ENCODE results near the gene SLC35B3. TPM values are rescaled to one million over a fixed set of nuclear protein-coding genes. Genes with fewer than 3 reads are reported as not detected.

The SLC35B3 gene
- total RNA-seq, 1 experiment from 2014 or later: 8.6 TPM

DNA sequence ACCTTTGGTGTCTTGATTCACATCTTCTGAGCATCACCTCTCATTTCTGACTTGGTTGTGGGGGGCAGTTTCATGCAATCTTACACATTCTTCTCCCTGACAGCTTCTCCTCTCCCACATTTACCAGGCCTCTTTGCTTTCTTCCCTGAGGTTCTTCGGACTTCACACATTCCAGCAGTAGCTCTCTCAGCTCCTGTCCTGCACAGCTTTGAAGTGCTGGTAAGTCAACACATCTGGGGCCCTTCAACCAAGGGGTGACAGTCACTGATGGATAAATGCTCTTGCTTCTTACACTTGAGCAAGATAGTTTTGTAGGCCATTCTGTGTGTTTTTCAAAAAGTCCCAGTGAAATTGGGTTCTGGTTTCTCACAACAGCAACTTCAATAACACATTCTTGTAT, 2.5 kb upstream of the SLC35B3 start:
- Histone ChIP-seq H3K27me3 (ENCODE audit: insufficient read depth, low read length) (no peaks in the 10 kb centered on the region), H2AFZ (ENCODE audit: low read depth, low read length, poor library complexity, severe bottlenecking) (no peak overlapping the region), H3K9me3 (ENCODE audit: control insufficient read depth in 1 of 2, insufficient read depth in 1 of 2, low read depth in 1 of 2, low read length in 2 of 2) (no peaks in the 10 kb centered on the region), H4K20me1 (ENCODE audit: insufficient read depth) (no peaks in the 10 kb centered on the region), H3K4me2 (ENCODE audit: low read length) (no peak overlapping the region), H3K9me2 (ENCODE audit: insufficient read depth) (no peaks in the 10 kb centered on the region; the same call in 1 of the 2 replicates), H3K9ac (ENCODE audit: low read length) (no peak overlapping the region), H3K36me3 (ENCODE audit: control insufficient read depth in 1 of 2, insufficient read depth in 2 of 2, low read length in 2 of 2) (no peaks in the 10 kb centered on the region), H3K4me1 (ENCODE audit: control insufficient read depth in 1 of 2, insufficient read depth in 2 of 2, low read length in 2 of 2) (peaks cover 2 to 15% of the 10 kb centered on the region in 2 experiments; a peak in 3 of 4 replicates), H3K79me2 (ENCODE audit: insufficient read depth, low read length) (peaks cover 25% of the 10 kb centered on the region), H3K27ac (ENCODE audit: low read depth, low read length) (no peak overlapping the region), H3K4me3 (replicated peaks in 1 of 2; ENCODE audit: low read depth in 1 of 2, low read length in 2 of 2) (no peak overlapping the region)
- TF ChIP-seq ZFX (IDR thresholded peaks at IDR 0.05) (no peak), SP1 (IDR thresholded peaks at IDR 0.05; ENCODE audit: low read depth) (no peak), ELF1 (IDR thresholded peaks at IDR 0.05; ENCODE audit: borderline replicate concordance, low read depth) (no peak), SIN3A (IDR thresholded peaks at IDR 0.05; ENCODE audit: low read depth) (no peak), CBX3 (IDR thresholded peaks at IDR 0.05; ENCODE audit: low read depth) (no peak), ZNF274 (IDR thresholded peaks at IDR 0.05; ENCODE audit: low read depth, low read length) (no peak), EZH2phosphoT487 (IDR thresholded peaks at IDR 0.05; ENCODE audit: borderline replicate concordance) (no peak)
- TF ChIP-seq, protein P1, sequence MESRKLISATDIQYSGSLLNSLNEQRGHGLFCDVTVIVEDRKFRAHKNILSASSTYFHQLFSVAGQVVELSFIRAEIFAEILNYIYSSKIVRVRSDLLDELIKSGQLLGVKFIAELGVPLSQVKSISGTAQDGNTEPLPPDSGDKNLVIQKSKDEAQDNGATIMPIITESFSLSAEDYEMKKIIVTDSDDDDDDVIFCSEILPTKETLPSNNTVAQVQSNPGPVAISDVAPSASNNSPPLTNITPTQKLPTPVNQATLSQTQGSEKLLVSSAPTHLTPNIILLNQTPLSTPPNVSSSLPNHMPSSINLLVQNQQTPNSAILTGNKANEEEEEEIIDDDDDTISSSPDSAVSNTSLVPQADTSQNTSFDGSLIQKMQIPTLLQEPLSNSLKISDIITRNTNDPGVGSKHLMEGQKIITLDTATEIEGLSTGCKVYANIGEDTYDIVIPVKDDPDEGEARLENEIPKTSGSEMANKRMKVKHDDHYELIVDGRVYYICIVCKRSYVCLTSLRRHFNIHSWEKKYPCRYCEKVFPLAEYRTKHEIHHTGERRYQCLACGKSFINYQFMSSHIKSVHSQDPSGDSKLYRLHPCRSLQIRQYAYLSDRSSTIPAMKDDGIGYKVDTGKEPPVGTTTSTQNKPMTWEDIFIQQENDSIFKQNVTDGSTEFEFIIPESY (IDR thresholded peaks at IDR 0.05; ENCODE audit: extremely low read depth, insufficient replicate concordance, low read length): no peak
- TF ChIP-seq, protein P2, sequence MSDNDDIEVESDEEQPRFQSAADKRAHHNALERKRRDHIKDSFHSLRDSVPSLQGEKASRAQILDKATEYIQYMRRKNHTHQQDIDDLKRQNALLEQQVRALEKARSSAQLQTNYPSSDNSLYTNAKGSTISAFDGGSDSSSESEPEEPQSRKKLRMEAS (IDR thresholded peaks at IDR 0.05): no peak
- TF ChIP-seq, protein P3, sequence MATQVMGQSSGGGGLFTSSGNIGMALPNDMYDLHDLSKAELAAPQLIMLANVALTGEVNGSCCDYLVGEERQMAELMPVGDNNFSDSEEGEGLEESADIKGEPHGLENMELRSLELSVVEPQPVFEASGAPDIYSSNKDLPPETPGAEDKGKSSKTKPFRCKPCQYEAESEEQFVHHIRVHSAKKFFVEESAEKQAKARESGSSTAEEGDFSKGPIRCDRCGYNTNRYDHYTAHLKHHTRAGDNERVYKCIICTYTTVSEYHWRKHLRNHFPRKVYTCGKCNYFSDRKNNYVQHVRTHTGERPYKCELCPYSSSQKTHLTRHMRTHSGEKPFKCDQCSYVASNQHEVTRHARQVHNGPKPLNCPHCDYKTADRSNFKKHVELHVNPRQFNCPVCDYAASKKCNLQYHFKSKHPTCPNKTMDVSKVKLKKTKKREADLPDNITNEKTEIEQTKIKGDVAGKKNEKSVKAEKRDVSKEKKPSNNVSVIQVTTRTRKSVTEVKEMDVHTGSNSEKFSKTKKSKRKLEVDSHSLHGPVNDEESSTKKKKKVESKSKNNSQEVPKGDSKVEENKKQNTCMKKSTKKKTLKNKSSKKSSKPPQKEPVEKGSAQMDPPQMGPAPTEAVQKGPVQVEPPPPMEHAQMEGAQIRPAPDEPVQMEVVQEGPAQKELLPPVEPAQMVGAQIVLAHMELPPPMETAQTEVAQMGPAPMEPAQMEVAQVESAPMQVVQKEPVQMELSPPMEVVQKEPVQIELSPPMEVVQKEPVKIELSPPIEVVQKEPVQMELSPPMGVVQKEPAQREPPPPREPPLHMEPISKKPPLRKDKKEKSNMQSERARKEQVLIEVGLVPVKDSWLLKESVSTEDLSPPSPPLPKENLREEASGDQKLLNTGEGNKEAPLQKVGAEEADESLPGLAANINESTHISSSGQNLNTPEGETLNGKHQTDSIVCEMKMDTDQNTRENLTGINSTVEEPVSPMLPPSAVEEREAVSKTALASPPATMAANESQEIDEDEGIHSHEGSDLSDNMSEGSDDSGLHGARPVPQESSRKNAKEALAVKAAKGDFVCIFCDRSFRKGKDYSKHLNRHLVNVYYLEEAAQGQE (IDR thresholded peaks at IDR 0.05; ENCODE audit: low read depth): no peak
- intact Hi-C loops (cut with micrococcal nuclease): no loop called here
- RAD21 ChIA-PET (ENCODE audit: low non-redundant PET in 1 of 2, low total read pairs in 2 of 2, uncharacterized antibody in 2 of 2, unreplicated experiment in 2 of 2): no interaction called here
- no TSS peak for BruUV-seq (replicated peaks)
- POLR2A ChIA-PET: no interaction called here
- CTCF ChIA-PET: no interaction called here
- DNase-seq (ENCODE audit: low read depth, low spot score): no peak
- no peak for ATAC-seq
